DMS79 treated with DMSO at 0.1 percent for 48 hours (cell line): ENCODE measurements around the gene TMEM217.

Experiments used
- DNase-seq: peaks from one replicate; lab custom pipeline; 2025; lab: John Stamatoyannopoulos, UW

TMEM217 gene

GRCh38 chr6:37168811-37169495, 89.0 kb downstream of the TMEM217 start:
- DNase-seq = peak; percentile 57

DNA sequence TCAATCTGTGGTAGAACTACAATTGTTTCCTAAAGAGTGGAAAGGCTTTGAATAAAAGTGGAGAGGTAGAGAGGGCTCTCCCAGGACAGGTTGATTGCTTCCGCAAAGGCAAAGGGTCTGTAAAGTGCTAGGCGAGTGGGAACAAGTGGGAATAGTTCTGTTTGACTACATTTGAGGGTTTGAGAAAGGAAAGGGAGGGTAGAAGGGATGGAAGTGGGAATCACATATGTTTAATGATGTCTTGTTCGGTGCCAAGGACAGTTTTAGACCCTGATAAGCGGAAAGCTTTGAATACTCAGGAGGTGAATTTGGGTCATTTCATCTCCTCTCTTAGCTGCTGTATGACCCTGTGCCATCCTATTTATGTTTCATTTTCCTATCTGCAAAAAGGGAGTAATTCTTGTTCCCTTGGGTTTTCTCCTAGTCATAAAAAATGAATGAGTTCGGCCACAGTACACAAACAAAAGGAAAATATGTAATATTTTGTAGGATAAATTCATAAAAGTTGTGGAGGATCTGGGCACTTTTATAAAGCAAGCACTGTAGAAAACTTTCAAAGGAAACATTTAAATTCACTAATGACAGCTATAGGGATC, 89.7 kb downstream of the TMEM217 start:
- peak; percentile 71 for DNase-seq

DNA sequence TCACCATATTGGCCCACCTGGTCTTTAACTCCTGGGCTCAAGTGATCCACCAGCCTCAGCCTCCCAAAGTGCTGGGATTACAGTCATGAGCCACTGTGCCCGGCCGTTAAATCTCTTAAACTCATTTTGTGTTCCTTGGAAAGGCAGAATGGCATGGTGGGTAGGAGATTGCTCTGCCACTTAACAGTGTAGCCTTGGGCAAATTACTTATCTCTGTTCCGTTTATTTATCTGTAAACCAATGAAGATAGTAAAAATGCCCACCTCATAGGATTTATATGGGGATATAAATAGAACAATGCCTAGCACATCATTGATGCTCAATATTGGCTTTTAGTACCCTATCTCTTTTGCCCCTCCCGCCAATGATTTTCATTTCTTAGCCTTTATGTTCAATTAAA, 95.2 kb downstream of the TMEM217 start:
- DNase-seq = no peak
